Kidney glomerular epithelial cell (primary cell): ENCODE results near the gene GJD4.

Source experiments
- DNase-seq: peaks from one replicate; lab custom pipeline; 2025; lab: John Stamatoyannopoulos, UW

Gene GJD4

DNA sequence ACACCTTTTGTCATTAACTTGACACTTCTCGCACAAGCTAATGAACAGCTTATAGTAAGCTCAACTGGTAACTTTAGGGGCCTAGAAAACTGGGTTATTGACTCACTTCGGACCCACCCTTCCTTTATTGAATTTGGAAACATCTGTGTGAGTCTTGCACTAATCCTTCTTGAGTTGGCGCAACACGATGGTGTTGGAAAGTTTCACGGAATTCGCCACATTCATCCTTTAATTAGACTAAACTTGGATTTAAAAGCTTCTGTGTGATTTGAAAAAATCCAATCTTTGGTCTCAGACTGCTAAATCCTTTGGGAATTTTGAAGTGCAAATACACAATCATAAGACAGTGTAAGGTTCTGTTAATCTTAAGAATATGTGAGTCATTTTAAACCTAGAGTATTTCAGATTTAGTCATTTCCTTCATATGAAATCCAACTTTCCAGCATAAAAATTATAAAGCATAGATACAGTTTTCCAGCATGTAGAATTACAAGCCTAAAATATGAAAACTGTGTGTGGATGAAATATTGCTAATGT lies 21.9 kb downstream of the GJD4 start:
- no peak for DNase-seq

GRCh38 chr10:35631404-35631803 lies 26.3 kb downstream of the GJD4 start:
- DNase-seq: no peak

DNA sequence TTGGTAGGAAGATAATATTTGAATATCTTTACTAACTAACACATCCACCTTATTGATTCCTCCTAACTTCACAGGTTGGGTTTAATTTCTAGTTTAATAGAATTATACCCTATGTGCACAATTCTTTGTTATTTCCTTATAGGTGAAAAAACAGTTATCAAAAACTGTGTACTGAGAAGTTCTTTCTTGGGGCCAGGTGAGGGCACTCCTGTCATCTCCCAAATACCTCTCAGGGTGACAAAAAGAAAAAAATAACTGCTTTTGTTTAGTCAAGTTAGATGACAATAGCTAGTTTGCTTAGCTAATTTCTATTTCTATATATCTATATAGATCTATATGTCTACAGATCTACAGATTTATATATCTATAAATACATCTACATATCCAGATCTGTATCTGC lies 26.9 kb downstream of the GJD4 start:
- no peak for DNase-seq

GRCh38 chr10:35633006-35633980 lies 28.2 kb downstream of the GJD4 start:
- no peak for DNase-seq

DNA sequence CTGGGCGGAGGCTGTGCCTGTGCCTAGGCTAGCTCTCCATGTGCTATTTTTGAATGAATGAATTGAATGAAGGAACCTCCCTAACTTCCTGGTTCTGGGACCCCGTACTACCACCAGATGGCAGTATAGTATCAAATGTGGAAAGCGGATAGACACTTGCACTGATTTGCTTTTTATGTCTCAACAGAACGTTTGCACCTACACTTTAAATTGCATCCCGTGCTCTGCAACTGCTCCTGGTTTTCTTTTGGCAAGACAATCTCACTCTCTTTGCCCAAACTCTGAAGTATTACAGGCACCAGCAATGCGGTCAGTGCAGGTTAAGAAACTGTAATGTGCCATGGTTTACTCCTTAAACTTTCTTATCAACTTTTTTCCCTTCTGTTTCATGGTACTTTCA lies 30.4 kb downstream of the GJD4 start:
- peak; percentile 73 for DNase-seq

- DNase-seq: no peak
These were observed 31.8 kb downstream of the GJD4 start for GRCh38 chr10:35636956-35637355.

GRCh38 chr10:35637462-35637861 lies 32.3 kb downstream of the GJD4 start:
- DNase-seq: no peak

DNA sequence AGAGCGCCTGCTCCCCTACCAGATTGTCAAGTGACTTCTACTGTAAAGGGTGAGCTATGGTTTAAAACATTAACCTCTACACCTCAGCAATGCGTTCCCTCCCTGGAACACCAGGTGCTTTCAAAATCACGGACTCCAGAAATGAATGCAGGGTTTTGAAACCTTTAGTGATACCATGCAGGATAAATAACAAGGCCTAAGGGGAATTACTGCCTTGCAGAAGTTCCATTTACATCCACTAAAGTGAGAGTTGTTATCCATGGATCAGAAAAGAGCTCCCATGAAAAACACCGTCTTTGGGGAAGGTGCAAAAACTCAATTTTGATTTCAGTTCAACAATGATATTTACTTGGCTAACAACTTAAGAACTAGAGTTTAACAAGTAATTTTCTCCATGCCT lies 33.0 kb downstream of the GJD4 start:
- DNase-seq: no peak

DNA sequence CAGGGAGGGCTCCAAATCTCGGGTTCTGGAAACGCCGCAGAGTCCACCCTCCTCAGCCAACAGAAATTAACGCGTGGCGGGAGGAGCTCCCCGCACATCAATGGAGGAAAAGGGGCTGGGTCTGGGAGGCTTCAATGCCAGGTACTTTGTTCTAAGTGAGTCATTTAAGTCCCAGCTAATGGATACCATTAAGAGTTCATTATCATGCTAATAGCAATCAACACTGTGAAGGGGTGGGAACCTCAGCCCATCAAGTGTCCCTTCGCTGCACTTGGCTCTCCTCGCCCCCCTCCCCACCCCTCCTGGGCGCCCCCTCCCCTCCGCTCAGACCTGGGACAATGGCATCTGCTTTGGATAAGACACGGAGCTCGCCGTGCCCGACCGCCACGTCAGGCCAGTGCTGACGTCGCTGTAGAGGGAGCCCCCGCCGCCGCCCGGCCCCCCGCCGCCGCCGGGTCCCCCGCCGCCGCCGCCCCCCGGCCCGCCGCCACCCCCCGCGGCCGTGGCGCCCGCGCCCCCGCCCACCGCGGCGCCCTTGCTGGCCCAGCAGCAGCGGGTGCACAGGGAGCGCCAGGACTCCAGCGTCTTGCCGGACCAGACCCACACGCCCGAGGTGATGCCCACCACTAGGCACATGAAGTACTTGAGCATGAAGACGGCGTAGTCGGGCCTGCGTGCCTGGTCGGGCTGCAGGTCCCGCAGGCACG lies 34.0 kb downstream of the GJD4 start:
- DNase-seq: no peak

GRCh38 chr10:35639728-35640401 lies 34.7 kb downstream of the GJD4 start:
- DNase-seq: no peak

DNA sequence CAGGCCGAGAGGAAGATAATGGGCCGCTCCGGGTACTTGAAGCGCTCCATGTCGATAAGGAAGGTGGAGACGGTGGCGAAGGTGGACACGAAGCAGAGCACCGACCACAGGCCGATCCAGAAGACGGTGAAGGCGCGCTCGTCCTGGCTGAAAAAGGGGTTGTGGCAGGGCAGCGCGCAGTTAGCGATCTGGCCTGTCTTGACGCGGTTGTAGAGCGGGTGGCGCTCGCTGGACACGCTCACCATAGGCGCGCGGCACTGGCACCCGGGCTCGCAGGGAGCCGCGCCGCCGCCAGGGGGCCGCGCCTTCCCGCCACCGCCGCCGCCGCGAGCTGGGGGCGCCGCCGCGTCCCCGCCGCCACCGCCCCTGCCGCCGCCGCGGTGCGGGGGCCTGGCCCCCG lies 35.3 kb downstream of the GJD4 start:
- peak; percentile 36 for DNase-seq

DNA sequence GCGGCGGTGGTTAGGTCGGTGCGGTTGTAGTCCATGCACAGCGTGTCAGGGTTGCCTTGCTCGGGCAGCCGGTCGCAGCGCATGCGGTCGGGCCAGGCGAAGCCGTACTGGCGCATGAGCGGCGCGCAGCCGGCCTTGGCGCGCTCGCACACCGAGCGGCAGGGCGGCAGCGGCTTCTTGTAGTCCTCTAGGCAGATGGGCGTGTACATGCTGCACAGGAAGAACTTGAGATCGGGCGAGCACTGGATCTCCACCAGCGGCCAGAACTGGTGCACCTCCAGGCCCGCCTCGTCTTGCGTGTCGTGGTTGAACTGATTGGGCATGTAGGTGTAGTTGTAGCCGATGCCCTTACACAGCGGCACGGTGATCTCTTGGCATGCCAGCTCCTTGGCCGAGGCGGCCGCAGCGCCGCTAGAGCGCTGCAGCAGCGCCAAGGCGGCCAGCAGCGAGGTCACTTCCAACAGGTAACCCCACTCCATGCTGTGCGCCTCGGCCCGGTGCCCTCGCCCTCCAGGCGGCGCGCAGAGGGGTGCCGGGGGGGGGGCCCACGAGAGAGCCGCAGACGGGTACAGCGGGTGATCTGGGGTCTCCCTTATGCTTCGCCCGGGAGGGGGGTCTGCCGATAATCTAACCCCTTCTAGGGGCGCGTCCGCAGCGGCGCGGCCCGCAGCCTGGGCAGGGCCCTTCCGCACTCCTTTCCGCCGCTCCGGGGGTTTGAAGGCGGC lies 36.0 kb downstream of the GJD4 start:
- DNase-seq: peak; percentile 55

- no peak for DNase-seq
These were observed 36.5 kb downstream of the GJD4 start for GRCh38 chr10:35641676-35642034.

DNA sequence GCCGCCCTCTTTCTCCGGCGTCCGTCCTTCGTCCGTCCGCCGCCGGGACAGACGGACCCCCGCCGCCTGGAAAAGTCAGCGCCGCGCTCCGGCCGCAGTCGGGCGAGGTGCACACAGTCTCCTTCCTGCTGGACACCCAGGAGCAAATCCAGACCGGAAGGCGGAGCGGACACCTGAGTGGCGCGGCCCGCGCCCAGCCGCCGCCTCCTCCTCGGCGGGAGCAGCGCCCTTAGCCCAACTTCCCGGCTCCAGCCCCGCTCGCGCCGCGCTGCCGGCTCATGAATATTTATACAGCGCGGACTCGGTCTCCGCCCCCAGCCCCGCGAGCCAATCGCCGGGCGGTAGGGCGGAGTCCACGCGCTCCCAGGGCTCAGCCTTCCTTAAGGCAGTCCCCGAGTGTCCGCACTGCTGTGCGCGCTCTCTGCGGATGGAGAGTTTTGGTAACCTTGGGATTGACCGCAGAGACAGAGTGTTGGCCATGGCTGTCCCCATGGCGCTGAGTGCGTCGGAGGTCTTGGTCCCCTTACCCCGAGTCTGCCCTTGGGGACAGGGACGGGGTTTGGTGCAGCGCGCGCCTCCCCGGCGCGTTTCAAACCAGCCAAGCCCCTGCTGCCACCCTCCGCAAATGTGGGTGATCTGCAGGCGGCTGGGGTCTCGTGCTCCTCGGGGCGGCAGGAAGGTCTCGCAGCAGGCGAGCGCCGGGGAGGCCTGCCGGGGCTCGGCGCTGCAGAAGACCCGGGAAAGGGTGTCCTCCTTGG lies 37.1 kb downstream of the GJD4 start, which contains the start of gene FZD8:
TSS of gene FZD8 (minus strand) at position 262 of the 758 bp plus-strand sequence. CDS start 867 bp downstream, outside the sequence.
- peak; percentile 86 for DNase-seq

- DNase-seq: no peak
These were observed 37.6 kb downstream of the GJD4 start for GRCh38 chr10:35642793-35643114.

DNA sequence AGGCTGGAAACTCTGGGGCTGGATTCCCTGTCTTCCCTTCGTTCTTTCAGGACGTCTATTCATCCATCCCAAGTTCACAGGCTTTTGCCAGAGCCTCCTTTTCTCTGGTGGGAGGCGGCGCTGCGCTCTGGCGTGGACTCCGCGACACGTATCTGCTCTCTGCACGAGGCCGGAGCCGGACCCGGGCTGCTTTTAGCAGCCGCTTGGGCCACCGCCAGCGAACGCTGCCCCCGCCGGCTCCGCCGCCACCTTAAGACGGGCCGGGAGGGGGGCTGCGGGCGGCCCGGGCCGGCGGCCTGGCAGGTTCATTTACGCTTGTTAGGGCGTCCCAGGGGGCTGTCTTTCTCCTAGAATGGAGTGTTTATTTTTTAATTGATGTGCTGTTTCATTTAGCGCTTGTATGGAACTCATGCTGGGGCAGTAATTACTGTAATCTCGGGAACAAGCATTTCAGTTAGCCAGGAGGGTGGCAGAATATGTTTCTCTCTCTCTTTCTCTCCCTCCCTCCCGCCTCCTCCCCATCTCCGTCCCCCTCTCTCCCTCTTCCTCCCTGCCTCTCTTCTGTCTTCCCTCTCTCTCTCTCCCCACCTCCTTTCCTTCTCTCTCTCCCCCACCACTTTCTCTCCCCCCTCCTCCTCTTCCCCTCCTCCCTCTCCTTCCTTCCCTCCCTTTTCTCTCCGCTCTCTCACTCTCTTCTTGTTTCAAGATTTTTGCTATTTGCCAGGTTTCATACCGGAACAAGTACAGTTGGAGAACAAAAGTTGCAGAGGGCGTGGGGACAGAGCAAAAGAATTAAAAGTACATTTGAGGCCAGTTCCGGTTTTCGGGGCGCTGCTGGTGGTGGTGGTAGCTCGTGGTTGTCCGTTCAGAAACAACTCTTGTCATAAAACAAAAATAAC lies 38.3 kb downstream of the GJD4 start:
- DNase-seq: peak; percentile 14

- no peak for DNase-seq
These were observed 39.2 kb downstream of the GJD4 start for GRCh38 chr10:35644050-35644950.

DNA sequence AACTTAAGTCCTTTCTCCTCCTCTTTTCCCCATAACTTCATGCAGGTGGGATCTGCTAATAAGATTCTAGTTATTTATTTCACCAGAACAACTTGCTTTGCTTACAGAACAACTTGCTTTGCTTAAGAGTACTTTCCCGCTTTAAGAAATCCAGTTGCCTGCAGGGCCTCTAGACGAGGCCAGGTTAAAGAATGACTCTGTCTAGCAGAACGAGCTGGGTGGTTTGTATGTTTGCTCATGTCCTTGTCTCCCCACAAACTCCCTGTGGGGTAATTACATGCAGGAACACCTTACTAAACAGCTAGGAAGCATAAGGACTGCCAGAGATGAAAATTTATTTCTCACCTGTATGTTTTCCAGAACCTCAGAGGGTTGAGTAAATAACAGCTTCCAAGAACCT lies 45.8 kb downstream of the GJD4 start:
- no peak for DNase-seq

- no peak for DNase-seq
These were observed 47.7 kb downstream of the GJD4 start for GRCh38 chr10:35652824-35653223.
